Measurements from ENCODE around the gene CLHC1.
"Not testable (repeated sequence)": the region's sequence is repeated elsewhere in the genome, so short reads cannot be mapped to it uniquely, and the experiment has no call there.

CLHC1 gene

GRCh38 chr2:55252832-55253231 is 20.7 kb upstream of the CLHC1 start:
- no peaks in the 10 kb centered on the region for H3K4me1 ChIP-seq (ENCODE audit: insufficient read depth, low read length)
- no peak overlapping the region for H3K27ac ChIP-seq (ENCODE audit: low read depth, low read length)
- no peaks in the 10 kb centered on the region for H3K27me3 ChIP-seq (ENCODE audit: control insufficient read depth in 1 of 2, insufficient read depth in 2 of 2, low read length in 2 of 2)
- H3K36me3 ChIP-seq (ENCODE audit: insufficient read depth, low read length), result peaks cover 13% of the 10 kb centered on the region
- H3K9ac ChIP-seq (ENCODE audit: low read length), result no peak overlapping the region
- no peak overlapping the region for H3K4me3 ChIP-seq (ENCODE audit: low read depth in 1 of 2, low read length in 2 of 2)
- H3K9me3 ChIP-seq (ENCODE audit: low read length), result no peaks in the 10 kb centered on the region

DNA sequence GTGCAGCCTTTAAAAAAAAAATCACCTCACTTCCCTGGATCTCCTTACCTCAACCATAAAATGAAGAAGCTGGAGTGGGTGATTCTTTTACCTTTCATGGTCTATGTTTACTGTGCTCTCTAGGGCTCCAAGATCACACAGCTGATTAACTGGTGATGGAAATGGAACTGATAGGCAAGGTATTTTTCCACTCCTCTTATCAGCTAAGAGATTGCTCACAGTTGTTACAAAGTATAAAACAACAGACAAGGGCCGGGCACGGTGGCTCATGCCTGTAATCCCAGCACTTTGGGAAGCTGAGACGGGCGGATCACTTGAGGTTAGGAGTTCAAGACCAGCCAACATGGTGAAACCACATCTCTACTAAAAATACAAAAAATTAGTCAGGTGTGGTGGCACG is 14.9 kb upstream of the CLHC1 start:
- Histone ChIP-seq H3K27ac (ENCODE audit: low read depth, low read length) (no peak overlapping the region), H3K9ac (ENCODE audit: low read length) (no peak overlapping the region), H3K4me3 (ENCODE audit: low read depth in 1 of 2, low read length in 2 of 2) (no peak overlapping the region), H3K9me3 (ENCODE audit: low read length) (no peaks in the 10 kb centered on the region), H3K36me3 (ENCODE audit: insufficient read depth, low read length) (peaks cover 19% of the 10 kb centered on the region), H3K27me3 (ENCODE audit: control insufficient read depth in 1 of 2, insufficient read depth in 2 of 2, low read length in 2 of 2) (no peaks in the 10 kb centered on the region), H3K4me1 (ENCODE audit: insufficient read depth, low read length) (no peaks in the 10 kb centered on the region)

- H3K4me3 ChIP-seq (ENCODE audit: low read depth in 1 of 2, low read length in 2 of 2), result no peak overlapping the region
- peaks cover 22% of the 10 kb centered on the region for H3K36me3 ChIP-seq (ENCODE audit: insufficient read depth, low read length)
- H3K9me3 ChIP-seq (ENCODE audit: low read length), result no peaks in the 10 kb centered on the region
- no peaks in the 10 kb centered on the region for H3K4me1 ChIP-seq (ENCODE audit: insufficient read depth, low read length)
- no peak overlapping the region for H3K9ac ChIP-seq (ENCODE audit: low read length)
- H3K27ac ChIP-seq (ENCODE audit: low read depth, low read length), result no peak overlapping the region
- H3K27me3 ChIP-seq (ENCODE audit: control insufficient read depth in 1 of 2, insufficient read depth in 2 of 2, low read length in 2 of 2), result no peaks in the 10 kb centered on the region
Observed at GRCh38 chr2:55245411-55245810, 13.3 kb upstream of the CLHC1 start.

- peaks cover 30% of the 10 kb centered on the region for H3K36me3 ChIP-seq (ENCODE audit: insufficient read depth, low read length)
- H3K9ac ChIP-seq (ENCODE audit: low read length), result no peak overlapping the region
- H3K9me3 ChIP-seq (ENCODE audit: low read length), result no peaks in the 10 kb centered on the region
- no peaks in the 10 kb centered on the region for H3K27me3 ChIP-seq (ENCODE audit: control insufficient read depth in 1 of 2, insufficient read depth in 2 of 2, low read length in 2 of 2)
- no peaks in the 10 kb centered on the region for H3K4me1 ChIP-seq (ENCODE audit: insufficient read depth, low read length)
- H3K27ac ChIP-seq (ENCODE audit: low read depth, low read length), result no peak overlapping the region
- no peak overlapping the region for H3K4me3 ChIP-seq (ENCODE audit: low read depth in 1 of 2, low read length in 2 of 2)
Observed at GRCh38 chr2:55242617-55243016, 10.5 kb upstream of the CLHC1 start.

GRCh38 chr2:55241582-55241981 is 9.5 kb upstream of the CLHC1 start:
- H3K4me3 ChIP-seq (ENCODE audit: low read depth in 1 of 2, low read length in 2 of 2); H3K9me3 ChIP-seq (ENCODE audit: low read length); H3K27me3 ChIP-seq (ENCODE audit: control insufficient read depth in 1 of 2, insufficient read depth in 2 of 2, low read length in 2 of 2); H3K9ac ChIP-seq (ENCODE audit: low read length); H3K27ac ChIP-seq (ENCODE audit: low read depth, low read length); H3K4me1 ChIP-seq (ENCODE audit: insufficient read depth, low read length): not testable (repeated sequence)
- H3K36me3 ChIP-seq (ENCODE audit: insufficient read depth, low read length), result peaks cover 34% of the 10 kb centered on the region

- Histone ChIP-seq H3K9ac (ENCODE audit: low read length) (no peak overlapping the region), H3K4me3 (ENCODE audit: low read depth in 1 of 2, low read length in 2 of 2) (no peak overlapping the region), H3K27me3 (ENCODE audit: control insufficient read depth in 1 of 2, insufficient read depth in 2 of 2, low read length in 2 of 2) (no peaks in the 10 kb centered on the region), H3K4me1 (ENCODE audit: insufficient read depth, low read length) (no peaks in the 10 kb centered on the region), H3K27ac (ENCODE audit: low read depth, low read length) (no peak overlapping the region), H3K9me3 (ENCODE audit: low read length) (no peaks in the 10 kb centered on the region), H3K36me3 (ENCODE audit: insufficient read depth, low read length) (peaks cover 43% of the 10 kb centered on the region)
Observed at GRCh38 chr2:55239656-55240222, 7.6 kb upstream of the CLHC1 start.

DNA sequence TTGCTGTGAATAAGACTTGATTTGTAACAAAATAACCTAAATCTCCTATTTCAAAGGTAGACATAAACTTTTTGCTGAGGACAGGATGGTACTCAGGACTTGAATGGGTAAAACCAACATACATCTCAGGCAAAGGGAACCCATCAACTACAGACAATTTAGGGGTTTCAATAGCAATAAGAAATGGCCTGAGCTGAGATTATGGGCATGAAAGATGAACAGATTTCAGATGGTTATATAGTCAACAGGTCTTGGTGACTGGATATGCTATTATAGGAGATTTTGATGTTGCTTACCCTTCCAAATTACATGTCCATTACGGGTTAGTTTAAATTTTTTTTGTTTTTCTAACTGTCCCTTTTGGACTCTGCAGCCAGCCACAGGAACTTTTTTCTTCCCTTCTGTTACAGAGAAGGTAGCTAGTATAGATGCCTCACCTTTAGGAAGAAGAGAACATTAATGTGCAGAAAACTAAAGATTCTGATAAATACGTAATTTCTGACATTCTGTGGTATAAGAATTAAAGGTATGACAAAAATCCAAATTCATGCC is 5.0 kb upstream of the CLHC1 start:
- no peak overlapping the region for H3K4me3 ChIP-seq (ENCODE audit: low read depth in 1 of 2, low read length in 2 of 2)
- H3K36me3 ChIP-seq (ENCODE audit: insufficient read depth, low read length), result peaks cover 48% of the 10 kb centered on the region
- no peaks in the 10 kb centered on the region for H3K9me3 ChIP-seq (ENCODE audit: low read length)
- H3K4me1 ChIP-seq (ENCODE audit: insufficient read depth, low read length), result peaks cover 9% of the 10 kb centered on the region
- no peak overlapping the region for H3K27ac ChIP-seq (ENCODE audit: low read depth, low read length)
- H3K27me3 ChIP-seq (ENCODE audit: control insufficient read depth in 1 of 2, insufficient read depth in 2 of 2, low read length in 2 of 2), result no peaks in the 10 kb centered on the region
- no peak overlapping the region for H3K9ac ChIP-seq (ENCODE audit: low read length)

DNA sequence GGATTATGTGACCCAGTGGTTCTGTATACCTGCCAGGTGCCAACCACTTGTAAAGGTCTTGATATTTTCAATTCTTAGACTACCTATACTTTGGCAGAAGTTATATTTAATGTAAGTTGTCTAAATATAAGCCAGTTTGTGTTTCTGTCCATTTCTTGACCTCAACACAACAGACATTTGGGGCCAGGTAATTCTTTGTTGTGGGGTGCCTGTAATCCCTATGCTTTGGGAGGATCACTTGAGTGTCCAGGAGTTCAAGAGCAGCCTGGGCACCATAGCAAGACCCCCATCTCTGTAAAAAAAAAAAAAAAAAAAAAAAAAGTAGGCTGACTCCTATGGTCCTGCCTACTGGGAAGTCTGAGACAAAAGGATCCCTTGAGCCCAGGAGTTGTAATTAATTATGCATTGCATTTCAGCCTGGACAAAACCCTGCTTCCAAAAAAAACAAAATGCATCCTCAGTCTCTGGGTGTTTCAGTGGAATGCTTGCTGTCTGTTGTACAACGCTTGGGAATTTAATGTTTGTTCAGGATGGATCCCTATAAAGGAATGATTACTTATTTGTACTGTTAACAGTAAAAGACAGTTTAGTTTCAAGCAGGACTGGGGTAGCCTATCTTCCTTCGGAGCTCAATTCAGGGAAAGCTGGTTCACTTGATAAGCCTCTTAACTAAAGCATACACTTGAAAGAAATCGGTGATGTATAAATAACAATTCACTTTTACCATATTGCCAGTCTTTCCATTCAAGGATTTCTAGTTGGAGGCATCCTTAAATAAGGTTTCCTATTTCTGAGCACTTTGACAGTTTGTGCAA is 3.8 kb upstream of the CLHC1 start:
- peaks cover 43% of the 10 kb centered on the region for H3K36me3 ChIP-seq (ENCODE audit: insufficient read depth, low read length)
- no peak overlapping the region for H3K9ac ChIP-seq (ENCODE audit: low read length)
- no peaks in the 10 kb centered on the region for H3K27me3 ChIP-seq (ENCODE audit: control insufficient read depth in 1 of 2, insufficient read depth in 2 of 2, low read length in 2 of 2)
- no peak overlapping the region for H3K4me3 ChIP-seq (ENCODE audit: low read depth in 1 of 2, low read length in 2 of 2)
- peaks cover 9% of the 10 kb centered on the region for H3K4me1 ChIP-seq (ENCODE audit: insufficient read depth, low read length)
- no peaks in the 10 kb centered on the region for H3K9me3 ChIP-seq (ENCODE audit: low read length)
- H3K27ac ChIP-seq (ENCODE audit: low read depth, low read length), result no peak overlapping the region

- Histone ChIP-seq H3K4me1 (ENCODE audit: insufficient read depth, low read length) (peaks cover 9% of the 10 kb centered on the region), H3K9me3 (ENCODE audit: low read length) (no peaks in the 10 kb centered on the region), H3K36me3 (ENCODE audit: insufficient read depth, low read length) (peaks cover 37% of the 10 kb centered on the region), H3K9ac (ENCODE audit: low read length) (peak overlapping the region; percentile 98), H3K27me3 (ENCODE audit: control insufficient read depth in 1 of 2, insufficient read depth in 2 of 2, low read length in 2 of 2) (no peaks in the 10 kb centered on the region), H3K4me3 (ENCODE audit: low read depth in 1 of 2, low read length in 2 of 2) (peak overlapping the region in 1 of 2 donors; percentile 99), H3K27ac (ENCODE audit: low read depth, low read length) (peak overlapping the region; percentile 98)
Observed at GRCh38 chr2:55233658-55233940, 1.5 kb upstream of the CLHC1 start.

- Histone ChIP-seq H3K27me3 (ENCODE audit: control insufficient read depth in 1 of 2, insufficient read depth in 2 of 2, low read length in 2 of 2) (no peaks in the 10 kb centered on the region), H3K4me3 (ENCODE audit: low read depth in 1 of 2, low read length in 2 of 2) (peak overlapping the region; percentile 97 to 99), H3K9ac (ENCODE audit: low read length) (peak overlapping the region; percentile 98), H3K4me1 (ENCODE audit: insufficient read depth, low read length) (peaks cover 9% of the 10 kb centered on the region), H3K36me3 (ENCODE audit: insufficient read depth, low read length) (peaks cover 35% of the 10 kb centered on the region), H3K27ac (ENCODE audit: low read depth, low read length) (peak overlapping the region; percentile 98), H3K9me3 (ENCODE audit: low read length) (no peaks in the 10 kb centered on the region)
Observed at GRCh38 chr2:55232863-55233657, 967 bp upstream of the CLHC1 start.

GRCh38 chr2:55231546-55232083 is 478 bp downstream of the CLHC1 start:
- H3K27ac ChIP-seq (ENCODE audit: low read depth, low read length), result peak overlapping the region; percentile 98
- peak overlapping the region; percentile 97 to 99 for H3K4me3 ChIP-seq (ENCODE audit: low read depth in 1 of 2, low read length in 2 of 2)
- peaks cover 9% of the 10 kb centered on the region for H3K4me1 ChIP-seq (ENCODE audit: insufficient read depth, low read length)
- H3K36me3 ChIP-seq (ENCODE audit: insufficient read depth, low read length), result peaks cover 29% of the 10 kb centered on the region
- H3K9ac ChIP-seq (ENCODE audit: low read length), result peak overlapping the region; percentile 98
- H3K9me3 ChIP-seq (ENCODE audit: low read length), result no peaks in the 10 kb centered on the region
- H3K27me3 ChIP-seq (ENCODE audit: control insufficient read depth in 1 of 2, insufficient read depth in 2 of 2, low read length in 2 of 2), result no peaks in the 10 kb centered on the region

Data from muscle layer of colon (tissue), 2 donors.